GM19324 (cell line): ENCODE measurements around the gene NPL.
A peak's percentile ranks its signal among the peaks of the same experiment; 100 is the strongest.

Experiments used
- ATAC-seq: cut with Tn5 transposase; IDR thresholded peaks from one replicate; pipeline ENCODE4 v1.9.1; 2021; ENCODE audit warnings: mild to moderate bottlenecking, moderate library complexity; ENCODE audit not compliant: unreplicated experiment, low FRiP score

NPL gene, protein sequence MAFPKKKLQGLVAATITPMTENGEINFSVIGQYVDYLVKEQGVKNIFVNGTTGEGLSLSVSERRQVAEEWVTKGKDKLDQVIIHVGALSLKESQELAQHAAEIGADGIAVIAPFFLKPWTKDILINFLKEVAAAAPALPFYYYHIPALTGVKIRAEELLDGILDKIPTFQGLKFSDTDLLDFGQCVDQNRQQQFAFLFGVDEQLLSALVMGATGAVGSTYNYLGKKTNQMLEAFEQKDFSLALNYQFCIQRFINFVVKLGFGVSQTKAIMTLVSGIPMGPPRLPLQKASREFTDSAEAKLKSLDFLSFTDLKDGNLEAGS

DNA sequence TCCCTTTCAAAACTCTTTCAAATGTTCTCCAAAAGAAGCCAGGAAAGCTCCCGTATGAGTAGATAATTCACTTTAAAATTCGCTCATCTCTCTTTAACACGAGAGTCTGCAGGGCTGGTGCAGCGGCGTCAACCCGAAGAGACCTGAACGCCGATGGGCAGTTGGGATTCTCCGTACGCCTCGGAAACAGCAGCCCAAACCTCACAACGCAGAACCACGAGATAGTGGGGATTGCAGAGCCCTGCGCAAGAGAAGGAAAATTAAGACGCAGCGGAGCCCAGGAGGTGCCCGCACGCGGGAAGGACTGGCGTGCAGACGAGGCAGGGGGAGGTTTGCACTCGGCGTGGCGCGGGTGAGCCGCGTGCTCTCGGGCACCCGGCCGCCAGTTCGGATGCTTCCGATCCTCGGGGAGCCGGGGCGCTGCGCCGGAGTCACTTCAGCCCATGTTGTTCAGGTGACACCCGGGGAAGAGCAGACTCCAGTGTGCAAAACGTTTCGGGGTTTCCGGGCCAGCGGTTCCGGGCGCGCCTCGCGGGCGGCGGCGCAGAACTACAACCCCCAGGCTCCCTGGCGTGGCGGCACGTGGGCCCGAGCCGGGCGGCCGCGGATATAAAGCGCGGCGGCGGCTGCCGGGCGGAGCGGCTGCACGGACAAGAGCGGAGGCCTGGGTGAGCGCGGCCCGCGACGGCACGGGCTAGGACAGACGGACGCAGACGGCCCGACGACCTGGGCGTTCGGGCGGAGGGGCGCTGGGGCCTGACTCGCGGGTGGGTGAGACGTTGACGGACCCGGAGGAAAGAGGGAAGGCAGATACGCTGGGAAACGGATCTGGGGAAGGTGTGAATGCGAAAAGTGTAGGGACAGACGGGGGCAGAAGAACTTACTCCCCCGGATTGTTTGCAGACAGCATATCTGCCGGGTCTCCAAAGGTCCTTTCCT, at the start of gene NPL:
TSS of gene NPL (plus strand) at position 636 of the 939 bp plus-strand sequence. CDS start 4,599 bp downstream, outside the sequence.
- ATAC-seq = peak; percentile 97

DNA sequence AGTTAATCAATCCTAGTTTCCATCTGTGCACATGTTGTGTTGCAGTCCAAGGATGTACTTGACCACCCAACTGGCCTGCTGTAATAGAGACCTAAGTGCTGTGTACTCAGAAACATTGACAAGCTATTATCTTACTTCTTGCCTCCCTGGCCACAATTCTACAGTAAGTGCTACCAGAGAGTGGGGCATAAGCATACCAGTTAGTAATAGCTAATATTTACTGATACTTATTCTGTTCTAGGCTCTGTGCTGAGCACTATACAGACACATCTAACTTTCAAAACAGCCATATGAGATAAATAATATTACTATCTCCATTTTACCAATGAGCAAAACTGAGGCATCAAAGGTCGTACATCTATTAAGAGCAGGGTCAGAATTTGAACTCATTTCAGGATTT, 49.5 kb upstream of the NPL start:
- ATAC-seq = no peak

DNA sequence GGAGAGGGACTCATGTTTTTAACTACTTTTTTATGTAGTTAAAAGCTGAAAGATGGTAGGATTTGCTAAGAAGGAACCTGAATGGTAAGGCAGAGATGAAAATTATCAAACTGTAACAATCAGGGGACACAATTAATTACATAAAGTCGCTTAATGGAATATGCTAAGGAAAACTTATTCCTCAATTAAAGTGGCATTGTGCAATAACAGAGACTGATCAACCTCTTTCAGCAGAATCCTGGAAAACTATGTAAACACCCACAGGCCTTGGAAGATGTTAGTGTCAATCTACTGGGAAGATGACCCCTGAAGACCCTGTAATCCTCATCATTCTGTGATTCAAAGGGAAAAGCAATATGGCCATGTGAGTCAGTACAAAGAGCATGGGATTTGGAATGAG, 46.8 kb upstream of the NPL start:
- no peak for ATAC-seq

DNA sequence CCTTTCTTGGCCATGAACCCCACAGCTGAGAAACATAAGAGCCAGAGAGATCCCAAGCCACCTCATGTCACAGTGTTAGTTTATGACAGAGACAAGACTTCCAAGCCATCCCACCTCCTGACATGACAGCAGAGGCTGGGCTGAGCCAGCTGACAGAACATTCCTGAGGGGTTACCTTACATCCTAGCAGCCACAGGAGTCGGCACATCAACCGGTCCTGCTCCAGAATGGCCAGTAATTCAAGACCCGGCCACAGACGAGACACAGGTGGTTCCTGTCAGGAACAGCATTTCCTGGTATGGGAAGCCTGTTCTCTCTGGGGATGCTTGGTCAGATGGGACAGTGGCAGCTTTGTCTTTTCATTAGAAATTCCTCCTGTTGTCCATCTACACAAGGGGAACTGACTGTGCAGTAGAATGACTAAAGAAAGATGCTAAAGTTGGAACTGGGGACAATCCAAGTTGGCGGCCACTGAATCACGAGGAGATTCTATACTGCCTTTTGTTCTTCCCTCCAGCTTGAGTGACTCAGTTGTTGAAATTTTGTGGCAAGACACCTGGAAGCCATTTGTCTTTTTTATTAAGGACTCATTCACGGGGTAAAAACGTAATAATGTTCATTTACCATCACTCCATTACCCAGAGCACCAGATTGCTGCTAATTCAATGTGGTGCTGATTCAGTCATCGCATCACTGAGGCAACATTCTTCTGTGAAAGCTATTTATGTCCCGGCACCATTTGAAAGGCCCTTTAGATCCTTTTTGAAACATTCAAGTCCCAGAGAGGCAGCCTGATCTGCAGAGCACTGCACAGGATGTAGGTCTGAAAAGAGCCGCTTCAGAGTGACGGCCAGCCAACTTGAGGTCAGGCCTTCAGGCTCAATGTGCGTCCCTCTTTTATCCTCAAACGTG, 37.2 kb upstream of the NPL start:
- no peak for ATAC-seq

DNA sequence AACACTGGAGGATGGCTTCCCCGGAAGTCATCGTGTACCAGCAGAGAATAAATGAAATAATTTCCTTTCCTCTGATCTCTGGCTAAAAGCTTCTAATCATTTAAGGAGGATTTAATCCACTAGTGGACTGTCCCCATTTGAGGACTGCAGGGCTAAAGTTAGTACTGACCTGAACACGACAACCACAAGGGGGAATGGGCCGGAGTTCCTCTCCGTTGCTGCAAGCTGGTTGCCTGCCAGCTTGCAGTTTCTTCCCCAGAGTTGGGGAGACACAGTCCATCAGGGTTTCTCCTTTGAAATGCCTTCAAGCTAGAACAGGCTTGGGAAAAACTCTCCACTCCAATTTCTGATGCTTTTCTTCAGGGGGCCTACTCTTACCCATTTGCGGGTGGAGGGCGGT, 35.5 kb upstream of the NPL start:
- ATAC-seq = no peak

DNA sequence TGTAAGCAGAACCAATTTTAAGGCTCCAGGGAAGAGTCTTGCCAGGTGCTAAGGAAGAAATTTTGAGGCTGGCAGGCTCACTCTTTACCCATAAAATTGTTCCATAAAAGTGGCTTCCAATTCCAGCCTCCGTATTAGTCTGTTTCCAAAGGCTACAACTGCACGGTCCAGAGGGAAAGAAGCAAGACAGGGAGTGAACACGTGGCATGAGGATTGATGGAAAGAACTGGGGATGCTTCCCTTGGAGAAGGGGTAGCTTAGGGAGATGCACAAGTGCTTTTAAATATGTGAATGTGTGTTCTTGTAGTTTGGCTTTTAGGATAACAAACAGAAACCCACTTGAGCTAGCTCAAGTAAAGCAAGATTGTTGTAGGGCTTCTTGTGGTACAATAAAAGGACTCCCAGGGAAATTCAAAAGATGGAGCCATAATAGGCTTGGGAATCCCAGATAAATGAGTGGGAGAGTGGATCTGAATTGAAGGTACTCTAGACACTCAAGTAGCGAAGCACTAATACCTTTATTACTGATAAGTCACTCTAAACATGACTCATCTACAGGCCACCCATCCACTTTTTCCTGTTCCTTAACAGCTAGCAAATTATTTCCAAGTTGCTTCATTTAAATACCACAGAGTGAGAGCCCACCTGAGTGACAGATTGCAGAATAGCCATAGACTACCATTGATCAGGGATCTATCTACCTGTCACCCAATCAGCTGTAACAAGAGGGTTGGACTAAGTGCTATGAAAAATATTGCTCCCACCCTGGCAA, 34.8 kb upstream of the NPL start:
- ATAC-seq = no peak

DNA sequence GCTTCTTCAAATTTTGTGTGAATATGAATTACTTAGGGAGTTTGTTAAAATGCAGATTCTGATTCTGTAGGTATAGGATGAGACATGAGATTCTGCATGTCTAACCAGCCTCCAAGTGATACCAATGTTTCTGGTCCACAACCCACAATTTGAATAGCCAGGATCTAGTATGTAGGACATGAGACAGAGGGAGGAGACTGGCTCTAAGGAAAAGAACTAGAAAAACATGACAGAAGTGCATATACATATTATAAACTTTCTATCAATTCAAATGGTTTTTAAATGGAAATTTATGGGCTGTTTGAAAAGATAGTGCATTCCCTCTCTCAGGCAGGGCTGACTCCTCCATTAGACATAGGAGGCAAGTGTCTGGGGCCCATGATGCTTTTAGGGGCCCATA, 33.9 kb upstream of the NPL start:
- no peak for ATAC-seq

DNA sequence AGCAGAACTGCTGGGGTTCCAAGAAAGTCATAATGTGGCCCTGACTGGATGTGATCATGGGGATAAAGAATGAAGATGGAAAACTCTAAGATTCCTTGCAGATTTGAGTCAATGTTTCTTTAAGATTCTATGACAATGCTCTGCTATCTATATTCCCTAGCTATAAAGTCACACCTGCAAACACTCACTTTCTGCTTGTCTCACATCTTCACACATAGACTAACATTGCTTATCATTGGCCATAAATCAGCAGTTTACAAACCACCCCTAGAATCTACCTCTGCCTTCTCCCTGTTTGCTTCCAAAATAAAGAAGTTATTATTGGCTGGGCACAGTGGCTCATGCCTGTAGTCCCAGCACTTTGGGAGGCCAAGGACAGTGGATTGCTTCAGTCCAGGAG, 33.1 kb upstream of the NPL start:
- ATAC-seq = no peak

DNA sequence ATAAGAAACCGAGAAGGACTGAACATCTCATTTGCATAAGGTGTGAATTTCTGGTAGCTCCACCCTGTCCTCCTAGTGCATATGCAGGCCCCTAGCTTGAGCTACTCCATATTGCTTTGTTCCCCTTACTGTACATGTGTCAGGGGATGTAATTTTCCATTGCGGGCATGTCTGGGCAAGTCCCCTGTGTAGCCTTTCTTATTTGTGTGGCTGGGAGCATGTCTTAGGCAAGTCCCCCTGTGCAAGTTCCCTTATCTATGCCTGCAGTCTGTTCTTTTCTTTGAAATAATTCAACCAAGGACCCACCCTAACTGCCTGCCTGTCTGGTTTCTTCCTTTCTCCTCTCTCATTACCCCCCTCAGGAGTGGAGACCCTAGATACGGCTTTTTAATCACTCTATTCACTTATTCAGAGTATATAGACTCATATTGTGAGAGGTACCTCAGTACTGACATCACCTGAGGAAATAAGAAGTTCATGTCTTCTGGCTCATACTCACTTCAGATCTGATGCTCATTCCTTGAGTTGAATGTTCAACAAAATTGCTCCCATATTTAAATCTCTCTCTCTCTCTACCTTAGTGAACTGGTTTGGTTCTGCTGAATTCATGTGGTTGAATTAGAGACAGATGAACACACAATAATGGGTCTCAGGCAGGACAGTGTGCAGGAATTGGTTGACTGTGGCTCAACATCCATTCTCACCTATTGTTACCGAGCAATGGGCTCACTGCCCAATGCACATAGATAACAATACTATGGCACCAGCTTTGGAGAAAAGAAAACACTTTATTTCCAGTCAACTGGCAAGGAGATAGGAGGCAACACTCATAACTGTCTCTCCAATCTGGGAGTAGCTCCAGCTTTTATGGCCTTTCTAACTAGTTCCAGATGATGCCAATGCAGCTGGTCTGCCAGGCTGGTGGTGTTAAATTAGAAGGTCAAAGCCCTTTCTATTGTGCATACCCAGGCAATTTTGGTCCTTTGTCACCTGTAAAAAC, 27.9 kb upstream of the NPL start:
- no peak for ATAC-seq

DNA sequence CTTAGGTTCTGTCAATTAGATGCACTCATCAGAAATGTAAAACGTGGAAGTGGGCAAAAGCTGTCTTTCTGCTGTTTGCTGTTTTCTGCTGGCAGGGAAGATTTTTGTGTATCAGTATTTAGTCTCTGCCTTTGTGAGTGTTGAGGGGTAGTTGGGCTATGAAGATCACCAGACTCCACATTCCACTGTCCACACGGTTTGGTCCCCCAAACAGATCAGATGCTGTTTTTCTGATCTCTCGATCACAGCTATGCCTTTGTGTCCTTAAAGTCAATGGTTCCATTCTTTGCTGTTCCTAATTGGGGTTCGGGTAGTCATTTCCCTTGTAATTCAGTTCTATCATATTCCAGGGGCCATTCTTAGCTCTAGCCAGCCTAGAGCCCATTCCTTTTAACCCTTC, 27.0 kb upstream of the NPL start:
- no peak for ATAC-seq

DNA sequence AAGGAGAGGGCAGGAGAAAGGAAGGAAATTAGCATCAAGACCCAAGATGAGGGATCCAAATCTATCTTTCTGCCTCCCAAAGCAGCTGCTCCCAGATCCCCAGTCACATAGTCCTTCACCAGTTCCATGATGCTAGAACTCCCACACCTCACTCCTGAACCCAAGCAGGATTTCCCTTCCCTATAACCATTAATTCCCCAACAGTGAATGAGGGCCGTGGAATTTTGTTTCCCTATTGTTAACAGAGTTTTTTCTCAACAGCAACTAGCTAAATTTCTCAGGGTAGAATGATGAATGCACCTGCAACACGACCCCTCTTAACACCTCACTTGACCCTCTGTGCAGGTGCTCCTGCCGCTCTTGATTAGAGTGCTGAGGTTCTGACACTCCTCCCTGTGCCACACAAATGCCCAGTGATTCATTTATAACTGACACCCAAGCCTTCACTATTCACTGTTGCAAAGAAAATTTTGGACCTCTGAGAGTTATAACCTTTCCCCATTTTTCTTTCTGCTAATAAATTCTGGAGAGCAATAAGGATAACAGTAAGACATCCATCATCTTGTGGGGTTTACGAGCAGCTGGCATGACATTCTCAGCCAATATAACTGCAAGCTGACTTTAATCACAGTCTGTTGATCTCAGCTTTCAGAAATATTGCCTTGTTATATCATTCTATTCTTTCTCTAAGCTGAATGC, 25.4 kb upstream of the NPL start:
- ATAC-seq = no peak

DNA sequence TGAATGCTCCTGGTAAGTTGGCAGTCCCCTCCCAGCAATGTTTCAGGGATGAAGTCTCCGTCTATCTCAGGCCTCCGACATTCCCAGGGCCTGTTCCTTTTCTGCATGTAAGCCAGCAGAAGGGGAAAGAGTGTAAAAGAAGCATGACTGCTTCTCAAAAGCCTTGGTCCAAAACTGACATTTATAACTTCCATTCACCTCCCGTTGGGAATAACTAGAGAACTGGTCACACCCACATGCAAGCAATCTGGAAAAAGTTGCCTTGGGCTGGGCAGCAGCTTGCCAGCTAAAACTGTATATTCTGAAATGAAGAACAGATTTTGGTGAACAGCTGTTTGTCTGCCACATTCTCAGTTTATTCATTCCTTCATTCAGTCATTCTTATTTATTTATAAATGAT, 24.2 kb upstream of the NPL start:
- ATAC-seq = no peak

DNA sequence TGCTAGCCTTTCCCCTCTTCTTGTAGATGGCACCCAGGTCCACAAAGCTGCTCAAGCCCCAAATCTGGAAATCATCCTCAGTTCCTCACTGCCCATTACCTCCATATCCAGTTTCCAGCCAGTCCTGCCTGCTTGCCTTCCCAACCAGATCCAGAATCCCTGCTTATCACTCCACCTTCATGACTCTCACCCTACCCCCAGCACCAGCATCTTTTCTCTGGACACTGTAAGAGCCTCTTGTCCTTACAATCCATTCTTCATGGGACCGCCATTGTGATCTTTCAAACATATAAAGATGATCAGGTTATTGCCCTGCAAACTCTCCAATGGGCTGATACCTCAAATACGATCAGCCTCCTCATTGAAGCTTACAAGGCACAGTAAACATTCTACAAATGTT, 23.5 kb upstream of the NPL start:
- ATAC-seq = no peak

DNA sequence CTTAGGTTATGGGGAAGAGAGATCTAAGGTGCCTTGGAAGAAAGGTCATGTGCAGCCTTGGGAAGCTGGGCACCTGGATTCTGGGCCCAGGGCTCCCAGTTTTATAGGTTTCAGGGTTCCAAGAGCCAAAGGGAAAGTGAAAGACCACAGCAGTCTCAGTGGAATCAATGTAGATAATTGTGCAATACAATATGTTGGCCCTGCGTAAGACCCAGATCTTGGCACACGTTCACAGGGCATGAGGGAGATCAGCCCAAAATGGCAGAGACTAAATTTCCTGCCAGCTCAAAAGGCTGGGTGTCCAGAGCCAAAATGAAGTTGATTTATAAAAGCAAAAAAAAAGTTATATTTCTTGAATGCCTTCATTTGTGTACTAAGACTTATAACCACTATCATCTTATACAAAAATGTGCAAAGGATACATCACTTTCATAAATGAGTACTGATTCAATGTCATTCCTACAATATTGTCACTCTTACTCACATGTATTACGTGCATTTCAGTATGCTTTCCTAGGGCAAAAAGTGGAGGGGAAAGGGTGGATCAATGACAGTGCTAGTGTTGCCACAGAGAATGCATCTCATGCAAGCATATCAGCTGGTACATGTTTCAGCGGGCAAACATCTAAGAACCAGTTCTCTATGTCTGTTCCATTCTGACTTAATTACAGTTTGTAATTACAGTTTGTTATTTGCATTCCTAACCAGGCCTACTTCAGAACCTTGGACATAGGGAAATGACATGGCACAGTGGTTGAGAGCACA, 22.5 kb upstream of the NPL start:
- no peak for ATAC-seq

DNA sequence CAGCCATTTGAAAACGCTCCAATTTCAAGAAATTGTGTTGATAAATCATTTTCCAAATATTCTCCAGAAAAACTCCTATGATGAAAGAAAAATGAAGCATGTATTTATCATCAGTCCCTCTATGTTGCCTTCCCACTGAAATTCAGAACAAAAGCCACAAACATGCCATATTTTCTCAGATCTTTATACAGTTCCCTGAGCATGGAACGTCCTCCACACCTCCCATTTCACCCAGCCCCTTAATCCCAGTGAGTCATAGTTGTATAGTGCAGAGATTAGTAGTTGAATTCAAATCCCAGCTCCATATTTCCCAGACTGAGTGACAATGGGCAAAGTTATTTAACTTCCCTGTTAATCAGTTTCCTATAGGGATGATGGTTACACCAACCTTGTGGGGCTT, 20.6 kb upstream of the NPL start:
- ATAC-seq = no peak

DNA sequence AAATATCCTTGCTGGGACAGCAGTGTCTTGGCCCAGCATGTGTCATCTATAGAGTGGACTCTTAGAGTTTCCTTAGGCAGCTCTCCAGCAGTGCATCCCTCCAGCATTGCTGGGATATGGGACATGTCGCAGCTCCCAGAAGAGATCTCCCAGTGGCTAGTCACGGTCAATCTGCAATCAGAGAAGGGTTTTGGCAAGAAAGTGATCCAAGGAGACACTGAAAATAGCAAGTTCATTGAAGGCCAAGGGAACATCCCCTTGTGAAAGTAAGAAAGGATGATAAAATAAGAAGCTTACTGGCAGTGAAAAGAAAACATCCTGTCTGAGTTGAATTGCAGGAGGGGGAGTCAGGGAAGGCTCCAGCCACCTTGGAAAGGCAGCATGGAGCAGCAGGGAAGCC, 19.3 kb upstream of the NPL start:
- ATAC-seq = no peak

DNA sequence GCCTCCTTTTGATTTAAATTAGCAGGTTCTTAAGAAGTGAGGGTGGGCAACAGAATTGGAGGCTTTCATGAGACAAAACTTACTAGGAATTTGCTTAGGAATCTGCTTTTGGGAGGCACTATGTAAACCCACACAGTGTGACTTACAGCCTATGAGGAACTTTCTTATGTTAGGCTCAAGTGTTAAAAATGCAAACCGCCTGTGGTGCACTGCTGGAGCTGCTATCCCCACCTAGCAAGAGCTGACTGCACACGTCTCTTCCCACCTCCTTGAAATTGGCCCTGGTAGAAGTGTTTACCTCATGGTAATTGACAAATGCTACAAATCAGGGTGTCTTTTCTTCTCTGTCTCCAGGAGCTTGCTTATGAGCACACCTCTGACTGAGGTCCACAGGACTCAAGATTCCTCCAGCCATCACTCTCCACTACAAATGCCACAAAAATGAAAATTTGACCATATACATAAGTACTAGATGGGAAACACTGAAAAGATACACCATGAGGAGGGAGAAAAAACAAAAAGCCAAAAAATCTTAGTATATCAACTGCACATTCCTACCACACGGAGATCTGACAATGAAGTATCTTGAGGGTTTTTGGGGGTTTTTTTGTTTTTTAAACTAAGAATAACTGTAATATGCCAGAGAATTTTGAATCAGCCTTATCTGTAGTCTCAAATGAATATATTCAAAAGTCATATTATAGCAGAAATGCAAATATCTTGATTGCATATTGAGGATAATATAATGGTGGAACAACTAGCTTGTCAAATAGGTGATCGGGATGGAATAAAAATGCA, 18.2 kb upstream of the NPL start:
- ATAC-seq = no peak
